ENCODE data around the gene FOXN3.
A peak's percentile ranks its signal among the peaks of the same experiment; 100 is the strongest.

FOXN3 gene

DNA sequence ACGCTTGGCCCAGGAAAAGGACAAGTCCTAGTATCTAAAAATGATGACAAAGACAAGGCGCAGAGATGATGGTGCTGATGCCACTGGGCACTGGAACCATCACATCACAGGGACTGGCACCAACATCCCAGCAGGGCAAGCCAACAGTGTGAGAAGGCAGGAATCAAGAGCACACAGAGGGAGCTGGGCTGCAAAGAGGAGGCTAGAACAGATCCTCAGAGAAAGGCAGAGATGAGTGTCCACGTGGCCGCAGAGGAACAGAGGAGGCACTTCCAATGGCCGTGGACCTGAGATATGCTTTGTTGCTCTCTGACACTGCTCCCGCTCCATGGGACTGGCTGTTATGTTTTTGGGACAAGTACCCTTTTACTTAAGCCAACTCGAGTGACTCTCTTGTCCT lies 17.9 kb downstream of the FOXN3 start:
- peaks cover 0 to 5% of the 10 kb centered on the region in 2 experiments for H3K36me3 ChIP-seq (ENCODE audit: control insufficient read depth in 1 of 2, insufficient read depth in 2 of 2, low read length in 2 of 2)
- no peak overlapping the region for H3K27ac ChIP-seq (ENCODE audit: low read depth, low read length)
- H4K91ac ChIP-seq (ENCODE audit: low read depth, low read length): no peak overlapping the region
- no peaks in the 10 kb centered on the region for H3K79me1 ChIP-seq (ENCODE audit: low read length)
- no peak overlapping the region for H2BK12ac ChIP-seq (ENCODE audit: low read length)
- peak overlapping the region; percentile 47 for H3K4me3 ChIP-seq (ENCODE audit: low read depth, low read length)
- H4K12ac ChIP-seq (ENCODE audit: low read depth, low read length): no peak overlapping the region
- WGBS (ENCODE audit: extremely low coverage, insufficient coverage, insufficient read length): no CpG with 5 or more reads among the region's 7 CpGs
- H3K18ac ChIP-seq (ENCODE audit: low read length): no peak overlapping the region
- no peaks in the 10 kb centered on the region for H3K27me3 ChIP-seq (ENCODE audit: insufficient read depth, low read length)
- H2AFZ ChIP-seq (ENCODE audit: insufficient read depth, low read length, poor library complexity): no peak overlapping the region
- H3K9me3 ChIP-seq (ENCODE audit: insufficient read depth, low read depth, low read length): no peaks in the 10 kb centered on the region
- H3K4me2 ChIP-seq (ENCODE audit: low read length): no peak overlapping the region
- H3K23ac ChIP-seq (ENCODE audit: low read length): no peak overlapping the region
- no peak overlapping the region for H4K8ac ChIP-seq (ENCODE audit: low read depth, low read length)
- H3K4me1 ChIP-seq (ENCODE audit: control insufficient read depth in 1 of 2, insufficient read depth in 2 of 2, low read length in 2 of 2): peaks cover 0 to 2% of the 10 kb centered on the region in 2 experiments
- no peak overlapping the region for H2BK120ac ChIP-seq (ENCODE audit: insufficient read depth, low read length, poor library complexity)
- no peak overlapping the region for H3K14ac ChIP-seq (ENCODE audit: low read length)
- H3K4ac ChIP-seq (ENCODE audit: low read depth, low read length): no peak overlapping the region
- no peak overlapping the region for H3K9ac ChIP-seq (ENCODE audit: low read length)
- no peak for DNase-seq
- H3K79me2 ChIP-seq (ENCODE audit: control insufficient read depth, insufficient read depth, low read length, poor library complexity): peaks cover 6% of the 10 kb centered on the region
- no peak overlapping the region for H2AK5ac ChIP-seq (ENCODE audit: low read length)
- H2BK5ac ChIP-seq (ENCODE audit: low read depth, low read length, poor library complexity): no peak overlapping the region

DNA sequence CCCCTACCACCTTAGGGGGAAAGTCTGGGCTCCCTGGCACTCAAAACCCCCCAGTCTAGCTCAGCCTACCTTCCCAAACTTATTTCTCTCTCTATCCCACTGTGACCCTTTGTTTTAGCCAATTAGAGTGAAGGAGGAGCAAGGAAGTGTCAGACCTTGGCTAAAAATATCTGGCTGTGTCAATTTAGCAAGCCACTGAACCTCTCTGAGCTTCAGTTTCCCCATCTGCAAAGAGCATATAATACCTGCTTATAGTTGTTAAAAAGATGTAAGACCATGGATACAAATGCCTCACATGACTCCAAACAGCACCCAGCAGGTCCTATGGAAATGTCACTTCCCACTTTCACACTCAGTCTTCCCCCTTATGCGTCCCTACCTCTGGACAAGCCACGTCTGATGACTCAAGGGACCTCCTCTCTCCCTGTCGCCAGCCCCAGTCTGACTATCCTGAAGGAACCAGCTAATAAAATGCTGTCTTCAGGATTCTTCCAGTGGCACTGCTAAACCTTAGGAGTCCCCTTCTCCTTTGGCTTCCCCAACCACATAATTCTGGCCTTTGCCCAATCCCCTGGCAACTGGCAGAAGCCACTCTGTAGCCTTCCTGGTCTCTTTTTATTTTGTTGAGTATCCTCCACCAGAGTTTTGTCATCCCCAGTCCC lies 19.3 kb downstream of the FOXN3 start:
- no peaks in the 10 kb centered on the region for H3K27me3 ChIP-seq (ENCODE audit: insufficient read depth, low read length)
- H3K27ac ChIP-seq (ENCODE audit: low read depth, low read length): no peak overlapping the region
- H3K4ac ChIP-seq (ENCODE audit: low read depth, low read length): peak overlapping the region; percentile 15
- H3K36me3 ChIP-seq (ENCODE audit: control insufficient read depth in 1 of 2, insufficient read depth in 2 of 2, low read length in 2 of 2): peaks cover 0 to 6% of the 10 kb centered on the region in 2 experiments
- H3K23ac ChIP-seq (ENCODE audit: low read length): no peak overlapping the region
- H4K12ac ChIP-seq (ENCODE audit: low read depth, low read length): no peak overlapping the region
- no peak overlapping the region for H4K8ac ChIP-seq (ENCODE audit: low read depth, low read length)
- DNase-seq: no peak
- no peak overlapping the region for H2BK12ac ChIP-seq (ENCODE audit: low read length)
- WGBS (ENCODE audit: extremely low coverage, insufficient coverage, insufficient read length): no CpG with 5 or more reads among the region's 3 CpGs
- peaks cover 0 to 2% of the 10 kb centered on the region in 2 experiments for H3K4me1 ChIP-seq (ENCODE audit: control insufficient read depth in 1 of 2, insufficient read depth in 2 of 2, low read length in 2 of 2)
- H2AK5ac ChIP-seq (ENCODE audit: low read length): no peak overlapping the region
- H4K91ac ChIP-seq (ENCODE audit: low read depth, low read length): no peak overlapping the region
- H2BK120ac ChIP-seq (ENCODE audit: insufficient read depth, low read length, poor library complexity): no peak overlapping the region
- no peak overlapping the region for H3K18ac ChIP-seq (ENCODE audit: low read length)
- no peak overlapping the region for H3K4me2 ChIP-seq (ENCODE audit: low read length)
- H3K9ac ChIP-seq (ENCODE audit: low read length): no peak overlapping the region
- H3K79me2 ChIP-seq (ENCODE audit: control insufficient read depth, insufficient read depth, low read length, poor library complexity): peaks cover 6% of the 10 kb centered on the region
- no peaks in the 10 kb centered on the region for H3K79me1 ChIP-seq (ENCODE audit: low read length)
- H3K4me3 ChIP-seq (ENCODE audit: low read depth, low read length): no peak overlapping the region
- H2BK5ac ChIP-seq (ENCODE audit: low read depth, low read length, poor library complexity): no peak overlapping the region
- no peaks in the 10 kb centered on the region for H3K9me3 ChIP-seq (ENCODE audit: insufficient read depth, low read depth, low read length)
- H3K14ac ChIP-seq (ENCODE audit: low read length): no peak overlapping the region
- no peak overlapping the region for H2AFZ ChIP-seq (ENCODE audit: insufficient read depth, low read length, poor library complexity)

DNA sequence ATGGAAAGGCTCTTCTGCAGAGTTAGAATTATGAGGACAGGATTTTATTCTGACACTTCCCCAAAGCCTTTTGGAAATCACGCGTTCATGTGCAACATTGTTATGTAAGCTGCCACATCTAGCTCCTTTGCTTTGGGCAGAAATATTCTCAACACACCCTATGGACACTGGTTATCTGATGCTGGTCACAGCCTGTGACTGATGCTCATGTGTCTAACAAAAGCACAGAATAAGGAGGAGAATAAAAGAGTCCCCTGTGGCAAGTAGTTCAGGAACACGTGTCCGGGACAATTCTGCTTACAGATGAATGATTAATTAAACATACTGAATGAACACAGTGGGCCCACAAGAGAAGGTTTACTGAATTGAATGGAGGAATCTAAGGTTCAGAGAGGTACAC lies 22.1 kb downstream of the FOXN3 start:
- peaks cover 0 to 3% of the 10 kb centered on the region in 2 experiments for H3K36me3 ChIP-seq (ENCODE audit: control insufficient read depth in 1 of 2, insufficient read depth in 2 of 2, low read length in 2 of 2)
- no peaks in the 10 kb centered on the region for H3K27me3 ChIP-seq (ENCODE audit: insufficient read depth, low read length)
- no peak overlapping the region for H2BK120ac ChIP-seq (ENCODE audit: insufficient read depth, low read length, poor library complexity)
- H3K27ac ChIP-seq (ENCODE audit: low read depth, low read length): no peak overlapping the region
- no peak overlapping the region for H4K91ac ChIP-seq (ENCODE audit: low read depth, low read length)
- H3K23ac ChIP-seq (ENCODE audit: low read length): no peak overlapping the region
- H3K79me1 ChIP-seq (ENCODE audit: low read length): no peaks in the 10 kb centered on the region
- no peak overlapping the region for H3K9ac ChIP-seq (ENCODE audit: low read length)
- WGBS (ENCODE audit: extremely low coverage, insufficient coverage, insufficient read length): no CpG with 5 or more reads among the region's 4 CpGs
- no peak overlapping the region for H2AK5ac ChIP-seq (ENCODE audit: low read length)
- no peak overlapping the region for H3K4me2 ChIP-seq (ENCODE audit: low read length)
- no peak overlapping the region for H2BK12ac ChIP-seq (ENCODE audit: low read length)
- H3K14ac ChIP-seq (ENCODE audit: low read length): no peak overlapping the region
- no peak overlapping the region for H4K12ac ChIP-seq (ENCODE audit: low read depth, low read length)
- H4K8ac ChIP-seq (ENCODE audit: low read depth, low read length): no peak overlapping the region
- H2AFZ ChIP-seq (ENCODE audit: insufficient read depth, low read length, poor library complexity): no peak overlapping the region
- H3K9me3 ChIP-seq (ENCODE audit: insufficient read depth, low read depth, low read length): no peaks in the 10 kb centered on the region
- no peak for DNase-seq
- H3K79me2 ChIP-seq (ENCODE audit: control insufficient read depth, insufficient read depth, low read length, poor library complexity): peaks cover 7% of the 10 kb centered on the region
- peaks cover 0 to 2% of the 10 kb centered on the region in 2 experiments for H3K4me1 ChIP-seq (ENCODE audit: control insufficient read depth in 1 of 2, insufficient read depth in 2 of 2, low read length in 2 of 2)
- no peak overlapping the region for H2BK5ac ChIP-seq (ENCODE audit: low read depth, low read length, poor library complexity)
- H3K4ac ChIP-seq (ENCODE audit: low read depth, low read length): peak overlapping the region; percentile 31
- no peak overlapping the region for H3K4me3 ChIP-seq (ENCODE audit: low read depth, low read length)
- no peak overlapping the region for H3K18ac ChIP-seq (ENCODE audit: low read length)

DNA sequence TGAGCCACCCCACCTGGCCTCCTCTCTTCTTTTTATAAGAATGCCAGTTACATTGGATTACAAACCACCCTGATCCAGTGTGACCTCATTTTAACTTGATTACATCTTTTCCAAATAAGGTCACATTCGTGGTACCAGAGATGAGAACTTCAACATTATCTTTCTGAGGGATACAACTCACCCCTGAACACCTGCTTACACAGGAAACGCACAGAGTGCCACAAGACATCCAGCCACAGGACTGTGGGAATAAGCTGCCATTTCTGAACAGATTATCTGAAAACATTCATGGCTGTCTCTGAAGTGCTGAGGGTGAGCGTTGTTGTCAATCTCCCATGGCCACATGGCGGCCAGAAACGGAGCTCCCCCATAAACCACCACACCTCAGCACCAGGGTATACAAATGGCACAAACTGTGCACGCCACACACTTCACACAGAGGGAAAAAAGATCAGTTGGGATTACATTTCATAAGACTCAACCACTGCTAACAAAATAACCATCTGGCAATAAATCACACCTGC lies 23.7 kb downstream of the FOXN3 start:
- no peak overlapping the region for H3K27ac ChIP-seq (ENCODE audit: low read depth, low read length)
- peaks cover 3 to 6% of the 10 kb centered on the region in 2 experiments for H3K4me1 ChIP-seq (ENCODE audit: control insufficient read depth in 1 of 2, insufficient read depth in 2 of 2, low read length in 2 of 2)
- H3K4me2 ChIP-seq (ENCODE audit: low read length): no peak overlapping the region
- no peaks in the 10 kb centered on the region for H3K27me3 ChIP-seq (ENCODE audit: insufficient read depth, low read length)
- no peak overlapping the region for H4K91ac ChIP-seq (ENCODE audit: low read depth, low read length)
- no peak overlapping the region for H4K8ac ChIP-seq (ENCODE audit: low read depth, low read length)
- H3K79me1 ChIP-seq (ENCODE audit: low read length): no peaks in the 10 kb centered on the region
- H3K18ac ChIP-seq (ENCODE audit: low read length): no peak overlapping the region
- no peak overlapping the region for H2BK5ac ChIP-seq (ENCODE audit: low read depth, low read length, poor library complexity)
- H3K9ac ChIP-seq (ENCODE audit: low read length): no peak overlapping the region
- no peak overlapping the region for H2AFZ ChIP-seq (ENCODE audit: insufficient read depth, low read length, poor library complexity)
- no peak overlapping the region for H2BK120ac ChIP-seq (ENCODE audit: insufficient read depth, low read length, poor library complexity)
- H4K12ac ChIP-seq (ENCODE audit: low read depth, low read length): no peak overlapping the region
- peaks cover 0 to 3% of the 10 kb centered on the region in 2 experiments for H3K36me3 ChIP-seq (ENCODE audit: control insufficient read depth in 1 of 2, insufficient read depth in 2 of 2, low read length in 2 of 2)
- peak overlapping the region; percentile 61 for H3K23ac ChIP-seq (ENCODE audit: low read length)
- H3K4me3 ChIP-seq (ENCODE audit: low read depth, low read length): no peak overlapping the region
- H3K79me2 ChIP-seq (ENCODE audit: control insufficient read depth, insufficient read depth, low read length, poor library complexity): peaks cover 10% of the 10 kb centered on the region
- H3K14ac ChIP-seq (ENCODE audit: low read length): no peak overlapping the region
- H3K9me3 ChIP-seq (ENCODE audit: insufficient read depth, low read depth, low read length): no peaks in the 10 kb centered on the region
- peak overlapping the region; percentile 39 for H3K4ac ChIP-seq (ENCODE audit: low read depth, low read length)
- no peak overlapping the region for H2AK5ac ChIP-seq (ENCODE audit: low read length)
- no CpG with 5 or more reads among the region's 6 CpGs for WGBS (ENCODE audit: extremely low coverage, insufficient coverage, insufficient read length)
- H2BK12ac ChIP-seq (ENCODE audit: low read length): no peak overlapping the region
- no peak for DNase-seq
